Peyer's patch (tissue), 4 donors: ENCODE results near the gene MED19. TPM values are rescaled to one million over a fixed set of nuclear protein-coding genes. Genes with fewer than 3 reads are reported as not detected.

Source experiments
- DNase-seq, 3 donors: peaks; one replicate each; pipeline ENCODE4 v3.0.0-alpha.2; 2017 to 2019
- H3K27ac ChIP-seq, 4 donors: fragments of 200-600 bp; sonication (generic); one replicate each; pipeline ENCODE4 v1.5.1; 2016 to 2019
- H3K27me3 ChIP-seq, 2 donors: fragments of 200-600 bp; sonication (generic); one replicate each; pipeline ENCODE4 v1.5.1; 2019
- H3K36me3 ChIP-seq, 3 donors: fragments of 200-600 bp; sonication (generic); one replicate each; pipeline ENCODE4 v1.5.1; 2016 to 2019
- H3K4me1 ChIP-seq, 4 donors: fragments of 200-600 bp; sonication (generic); one replicate each; pipeline ENCODE4 v1.5.1; 2016 to 2019
- H3K4me3 ChIP-seq, 4 donors: fragments of 200-600 bp; sonication (generic); 1 replicate in 3 of 4; 2 replicates in 1 of 4; pipeline ENCODE4 v1.5.1; 2016 to 2019; ENCODE audit warnings: mild to moderate bottlenecking in 1 of 4
- H3K9me3 ChIP-seq, 4 donors: fragments of 200-600 bp; sonication (generic); one replicate each; pipeline ENCODE4 v1.5.1; 2016 to 2019; ENCODE audit warnings: mild to moderate bottlenecking in 1 of 4
- POLR2A ChIP-seq, 2 donors: fragments of 450-650 bp; IDR thresholded peaks; one replicate each; pipeline ENCODE4 v1.5.1; 2017; ENCODE audit warnings: antibody characterized with exemption in 2 of 2, mild to moderate bottlenecking in 2 of 2, moderate library complexity in 2 of 2
- total RNA-seq, 4 donors: library from RNA; depleted of rRNA; stranded (reverse); fragments of >200 nt; gene quantifications; one replicate each; pipeline ENCODE4 v1.1.0, GENCODE V29; 2016
- TF ChIP-seq, protein P1 (sequence below), 6 experiments: fragments of 450-650 bp in 4 of 6; fragments of 200-600 bp in 2 of 6; sonication (generic) in 1 of 6; IDR thresholded peaks; one replicate each; pipeline ENCODE4 v1.5.1; 2017 to 2019; ENCODE audit warnings: antibody characterized with exemption in 6 of 6, mild to moderate bottlenecking in 3 of 6, moderate library complexity in 1 of 6

The MED19 gene
- total RNA-seq, 4 donors from 2014 or later = 3.0 to 26.4 (median 21.5) TPM

GRCh38 chr11:57746920-57747319 lies 34.9 kb upstream of the MED19 start:
- no peaks in the 10 kb centered on the region for H3K27me3 ChIP-seq
- no peak for DNase-seq
- TF ChIP-seq, protein P1, sequence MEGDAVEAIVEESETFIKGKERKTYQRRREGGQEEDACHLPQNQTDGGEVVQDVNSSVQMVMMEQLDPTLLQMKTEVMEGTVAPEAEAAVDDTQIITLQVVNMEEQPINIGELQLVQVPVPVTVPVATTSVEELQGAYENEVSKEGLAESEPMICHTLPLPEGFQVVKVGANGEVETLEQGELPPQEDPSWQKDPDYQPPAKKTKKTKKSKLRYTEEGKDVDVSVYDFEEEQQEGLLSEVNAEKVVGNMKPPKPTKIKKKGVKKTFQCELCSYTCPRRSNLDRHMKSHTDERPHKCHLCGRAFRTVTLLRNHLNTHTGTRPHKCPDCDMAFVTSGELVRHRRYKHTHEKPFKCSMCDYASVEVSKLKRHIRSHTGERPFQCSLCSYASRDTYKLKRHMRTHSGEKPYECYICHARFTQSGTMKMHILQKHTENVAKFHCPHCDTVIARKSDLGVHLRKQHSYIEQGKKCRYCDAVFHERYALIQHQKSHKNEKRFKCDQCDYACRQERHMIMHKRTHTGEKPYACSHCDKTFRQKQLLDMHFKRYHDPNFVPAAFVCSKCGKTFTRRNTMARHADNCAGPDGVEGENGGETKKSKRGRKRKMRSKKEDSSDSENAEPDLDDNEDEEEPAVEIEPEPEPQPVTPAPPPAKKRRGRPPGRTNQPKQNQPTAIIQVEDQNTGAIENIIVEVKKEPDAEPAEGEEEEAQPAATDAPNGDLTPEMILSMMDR (IDR thresholded peaks at IDR 0.05) = no peak
- TF ChIP-seq POLR2A (IDR thresholded peaks at IDR 0.05) = no peak
- H3K36me3 ChIP-seq = peaks cover 0 to 24% (median 0%) of the 10 kb centered on the region in 3 donors
- H3K9me3 ChIP-seq = no peaks in the 10 kb centered on the region
- no peak overlapping the region for H3K4me3 ChIP-seq
- peaks cover 0 to 14% (median 7%) of the 10 kb centered on the region in 4 donors for H3K4me1 ChIP-seq
- H3K27ac ChIP-seq = no peak overlapping the region

GRCh38 chr11:57745206-57745605 lies 33.2 kb upstream of the MED19 start:
- peaks cover 0 to 17% (median 7%) of the 10 kb centered on the region in 4 donors for H3K4me1 ChIP-seq
- peaks cover 0 to 24% (median 0%) of the 10 kb centered on the region in 3 donors for H3K36me3 ChIP-seq
- no peak overlapping the region for H3K27ac ChIP-seq
- TF ChIP-seq, protein P1 (IDR thresholded peaks at IDR 0.05) = no peak
- no peak for TF ChIP-seq POLR2A (IDR thresholded peaks at IDR 0.05)
- no peaks in the 10 kb centered on the region for H3K27me3 ChIP-seq
- H3K4me3 ChIP-seq = no peak overlapping the region
- no peak for DNase-seq
- H3K9me3 ChIP-seq = no peaks in the 10 kb centered on the region

- no peaks in the 10 kb centered on the region for H3K9me3 ChIP-seq
- H3K27me3 ChIP-seq = no peaks in the 10 kb centered on the region
- H3K4me3 ChIP-seq = no peak overlapping the region
- DNase-seq = no peak
- TF ChIP-seq, protein P1 (IDR thresholded peaks at IDR 0.05) = no peak
- TF ChIP-seq POLR2A (IDR thresholded peaks at IDR 0.05) = no peak
- peaks cover 0 to 27% (median 0%) of the 10 kb centered on the region in 3 donors for H3K36me3 ChIP-seq
- peaks cover 0 to 17% (median 7%) of the 10 kb centered on the region in 4 donors for H3K4me1 ChIP-seq
- H3K27ac ChIP-seq = no peak overlapping the region
Measured at GRCh38 chr11:57744357-57744756, 32.3 kb upstream of the MED19 start.

DNA sequence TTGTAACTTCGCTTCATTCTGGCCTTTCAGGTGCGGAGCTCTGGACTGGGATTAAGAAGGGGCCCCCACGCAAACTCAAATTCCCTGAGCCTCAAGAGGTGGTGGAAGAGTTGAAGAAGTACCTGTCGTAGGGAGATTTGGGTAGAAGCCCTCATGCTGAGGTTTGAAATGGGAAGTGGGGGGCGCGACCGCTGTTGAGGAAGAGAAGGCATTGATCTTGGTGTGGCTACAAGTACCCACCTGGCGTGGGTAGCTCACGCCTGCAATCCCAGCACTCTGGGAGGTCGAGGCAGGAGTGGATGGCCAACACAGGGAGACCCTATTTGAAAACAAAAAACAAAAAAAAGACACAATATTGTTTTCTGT lies 30.1 kb upstream of the MED19 start:
- no peaks in the 10 kb centered on the region for H3K9me3 ChIP-seq
- TF ChIP-seq POLR2A (IDR thresholded peaks at IDR 0.05) = no peak
- TF ChIP-seq, protein P1 (IDR thresholded peaks at IDR 0.05) = no peak
- H3K27me3 ChIP-seq = no peaks in the 10 kb centered on the region
- peak overlapping the region; percentile 92 to 97 (median 94) for H3K27ac ChIP-seq
- H3K36me3 ChIP-seq = peaks cover 0 to 48% (median 0%) of the 10 kb centered on the region in 3 donors
- H3K4me3 ChIP-seq = peak overlapping the region; percentile 75 to 97 (median 90)
- DNase-seq = no peak
- H3K4me1 ChIP-seq = peaks cover 0 to 17% (median 7%) of the 10 kb centered on the region in 4 donors

DNA sequence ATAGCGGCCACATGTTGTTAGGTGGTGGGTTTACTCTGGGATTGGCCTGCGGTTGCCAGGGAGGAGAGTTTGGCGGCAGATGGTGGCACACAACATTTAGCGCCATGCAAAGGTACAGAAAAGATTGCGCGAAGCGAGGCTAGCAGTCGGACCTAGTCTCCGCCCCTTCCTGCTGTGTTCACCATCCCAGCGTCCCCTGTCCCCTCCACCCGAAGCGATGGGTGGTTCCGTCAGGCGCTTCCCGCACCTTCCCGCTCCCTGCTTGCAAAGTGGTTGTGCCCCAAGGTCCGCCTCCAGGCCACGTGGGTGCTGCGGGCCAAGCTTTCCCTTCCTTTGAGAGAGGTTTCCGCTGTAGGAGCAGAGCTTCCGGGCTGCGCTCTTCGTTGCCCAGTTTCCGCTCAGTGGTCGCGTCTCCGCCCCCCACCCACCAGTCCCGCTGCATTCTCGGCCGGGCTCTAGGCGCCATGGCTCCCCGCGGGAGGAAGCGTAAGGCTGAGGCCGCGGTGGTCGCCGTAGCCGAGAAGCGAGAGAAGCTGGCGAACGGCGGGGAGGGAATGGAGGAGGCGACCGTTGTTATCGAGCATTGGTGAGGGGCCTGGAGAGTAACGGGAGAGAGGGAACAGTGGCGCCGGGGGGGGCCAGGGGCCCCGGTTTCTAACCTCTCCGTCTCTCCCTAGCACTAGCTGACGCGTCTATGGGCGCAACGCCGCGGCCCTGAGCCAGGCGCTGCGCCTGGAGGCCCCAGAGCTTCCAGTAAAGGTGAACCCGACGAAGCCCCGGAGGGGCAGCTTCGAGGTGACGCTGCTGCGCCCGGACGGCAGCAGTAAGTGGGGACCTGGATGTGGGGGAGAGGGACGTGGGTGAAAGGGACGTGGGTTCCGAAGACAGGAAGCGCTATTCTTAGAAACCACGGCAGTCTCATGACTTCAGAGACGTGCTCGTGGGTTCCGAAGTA lies 29.4 kb upstream of the MED19 start, which contains the start of gene SELENOH:
Gene SELENOH, plus strand, starts transcription at position 360 of the 955 bp plus-strand sequence. Its CDS starts 105 bp downstream, at position 465.
- no peaks in the 10 kb centered on the region for H3K9me3 ChIP-seq
- peak within 1 kb of the TSS; percentile 75 to 97 (median 90) for H3K4me3 ChIP-seq
- peak within 1 kb of the TSS; percentile 92 to 97 (median 94) for H3K27ac ChIP-seq
- peak; percentile 69 to 82 for TF ChIP-seq POLR2A (IDR thresholded peaks at IDR 0.05)
- TF ChIP-seq, protein P1 (IDR thresholded peaks at IDR 0.05) = peak in 1 of 6 experiments; percentile 4
- peaks cover 0 to 17% (median 7%) of the 10 kb centered on the region in 4 donors for H3K4me1 ChIP-seq
- H3K27me3 ChIP-seq = no peaks in the 10 kb centered on the region
- DNase-seq = peak; percentile 92 to 97 (median 97)
- H3K36me3 ChIP-seq = peaks cover 0 to 49% (median 0%) of the 10 kb centered on the region in 3 donors
